ENCODE data around the gene GRN.

Gene GRN

DNA sequence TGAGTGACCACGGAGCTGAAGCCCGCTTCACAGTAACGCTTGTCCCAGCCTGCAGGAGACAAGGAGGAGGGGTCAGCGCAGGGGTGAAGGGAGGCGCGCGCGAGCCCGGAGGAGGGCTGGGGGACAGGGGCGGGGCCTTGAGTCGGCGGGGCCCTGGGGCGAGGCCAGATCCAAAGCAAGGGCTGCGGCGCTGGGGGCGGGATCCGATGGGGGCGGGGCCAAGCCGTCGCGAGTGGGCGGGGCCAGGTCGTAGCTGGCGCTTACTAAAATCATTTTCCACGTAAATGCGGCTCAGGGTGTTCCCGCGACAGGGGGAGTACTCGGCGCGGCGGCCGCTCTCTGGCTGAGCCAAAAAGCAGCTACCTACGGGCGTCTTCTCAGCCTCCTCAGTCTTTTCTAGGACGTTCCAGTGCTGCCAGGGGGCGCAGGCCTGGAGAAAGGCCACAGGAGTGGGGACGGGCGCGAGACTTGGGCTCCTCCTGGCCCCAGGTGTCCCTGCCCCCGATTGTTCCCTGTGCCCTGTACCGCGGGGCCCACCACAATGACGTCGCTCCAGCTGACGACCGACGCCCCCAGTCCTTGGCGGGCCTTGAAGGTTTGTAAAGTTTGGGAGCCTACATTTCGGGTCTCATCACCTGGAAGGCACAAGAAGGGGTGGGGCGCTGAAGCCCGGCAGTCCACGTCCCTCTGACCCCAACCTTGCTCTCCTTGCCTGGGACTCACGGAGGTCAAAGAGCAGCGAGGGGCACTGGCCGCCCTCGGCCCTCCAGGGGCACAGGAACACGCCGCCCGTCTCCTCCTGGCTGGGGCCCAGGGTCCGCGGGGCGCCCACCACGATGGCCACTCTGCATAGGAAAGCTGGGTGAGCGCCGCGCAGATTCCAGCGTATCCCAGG lies 40.4 kb downstream of the GRN start:
- TF ChIP-seq EGR1 (IDR thresholded peaks at IDR 0.05) (no peak), CEBPB (IDR thresholded peaks at IDR 0.05) (no peak), REST (IDR thresholded peaks at IDR 0.05; ENCODE audit: low read depth) (no peak), TEAD4 (IDR thresholded peaks at IDR 0.05) (no peak), MAX (IDR thresholded peaks at IDR 0.05) (no peak), YY1 (IDR thresholded peaks at IDR 0.05; ENCODE audit: low read depth) (no peak; the same call in 1 of the 2 replicates), FOXM1 (IDR thresholded peaks at IDR 0.05; ENCODE audit: borderline replicate concordance, low read depth) (no peak), RAD21 (IDR thresholded peaks at IDR 0.05; ENCODE audit: low read depth) (0 out of 2 replicates have a peak, but pooled peaks have one; percentile 12), USF1 (IDR thresholded peaks at IDR 0.05) (no peak), TAF1 (IDR thresholded peaks at IDR 0.05; ENCODE audit: low read depth) (0 out of 2 replicates have a peak, but pooled peaks have one; percentile 51), TCF12 (IDR thresholded peaks at IDR 0.05; ENCODE audit: low read depth) (0 out of 2 replicates have a peak, but pooled peaks have one; percentile 14), CREB1 (IDR thresholded peaks at IDR 0.05; ENCODE audit: low read depth) (no peak), NFIC (IDR thresholded peaks at IDR 0.05) (no peak), ZBTB7A (IDR thresholded peaks at IDR 0.05; ENCODE audit: low read depth) (no peak; the same call in 1 of the 2 replicates)

GRCh38 chr17:44386182-44386525 lies 41.1 kb downstream of the GRN start:
- no peak for TF ChIP-seq CEBPB (IDR thresholded peaks at IDR 0.05)
- TF ChIP-seq YY1 (IDR thresholded peaks at IDR 0.05; ENCODE audit: low read depth) = no peak
- no peak for TF ChIP-seq FOXM1 (IDR thresholded peaks at IDR 0.05; ENCODE audit: borderline replicate concordance, low read depth)

- no peak for TF ChIP-seq EP300 (IDR thresholded peaks at IDR 0.05; ENCODE audit: borderline replicate concordance)
Measured at GRCh38 chr17:44387804-44388203, 42.7 kb downstream of the GRN start.

DNA sequence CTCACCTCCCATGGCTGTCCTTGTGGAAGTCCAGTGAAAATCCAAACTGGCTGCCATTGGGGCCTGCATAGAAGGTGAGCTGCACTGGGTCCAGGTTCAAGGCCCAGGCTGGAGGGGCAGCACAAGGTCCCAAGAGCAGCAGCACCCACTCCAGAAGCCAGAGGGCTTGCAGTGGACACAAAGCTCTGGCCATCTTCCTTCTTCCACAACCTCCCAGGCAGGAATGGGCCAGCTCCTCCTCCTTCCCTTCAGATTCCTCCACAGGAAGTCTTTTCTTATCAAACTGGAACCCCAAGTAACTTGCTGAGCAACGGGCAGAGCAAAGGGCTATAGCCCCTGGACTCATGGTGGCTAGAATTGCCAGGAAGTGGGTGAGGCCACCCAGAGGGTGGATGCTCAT lies 44.2 kb downstream of the GRN start, which contains the start of gene ITGA2B:
Gene ITGA2B, minus strand, starts transcription at position 369 of the 400 bp plus-strand sequence. Its CDS starts 176 bp downstream, at position 193.
- TF ChIP-seq FOXM1 (IDR thresholded peaks at IDR 0.05; ENCODE audit: borderline replicate concordance, low read depth) = no peak
- TF ChIP-seq RAD21 (IDR thresholded peaks at IDR 0.05; ENCODE audit: low read depth) = no peak
- TF ChIP-seq CREB1 (IDR thresholded peaks at IDR 0.05; ENCODE audit: low read depth) = no peak
- no peak for TF ChIP-seq EP300 (IDR thresholded peaks at IDR 0.05; ENCODE audit: borderline replicate concordance)
- TF ChIP-seq TEAD4 (IDR thresholded peaks at IDR 0.05) = no peak
- no peak for TF ChIP-seq MAX (IDR thresholded peaks at IDR 0.05)
- no peak for TF ChIP-seq EGR1 (IDR thresholded peaks at IDR 0.05)
- no peak for TF ChIP-seq USF1 (IDR thresholded peaks at IDR 0.05)
- no peak for TF ChIP-seq TCF12 (IDR thresholded peaks at IDR 0.05; ENCODE audit: low read depth)
- TF ChIP-seq TAF1 (IDR thresholded peaks at IDR 0.05; ENCODE audit: low read depth) = no peak
- no peak for TF ChIP-seq CEBPB (IDR thresholded peaks at IDR 0.05)
- TF ChIP-seq NFIC (IDR thresholded peaks at IDR 0.05) = no peak
- TF ChIP-seq YY1 (IDR thresholded peaks at IDR 0.05; ENCODE audit: low read depth) = no peak
- no peak for TF ChIP-seq ZBTB7A (IDR thresholded peaks at IDR 0.05; ENCODE audit: low read depth)
- TF ChIP-seq REST (IDR thresholded peaks at IDR 0.05; ENCODE audit: low read depth) = no peak

DNA sequence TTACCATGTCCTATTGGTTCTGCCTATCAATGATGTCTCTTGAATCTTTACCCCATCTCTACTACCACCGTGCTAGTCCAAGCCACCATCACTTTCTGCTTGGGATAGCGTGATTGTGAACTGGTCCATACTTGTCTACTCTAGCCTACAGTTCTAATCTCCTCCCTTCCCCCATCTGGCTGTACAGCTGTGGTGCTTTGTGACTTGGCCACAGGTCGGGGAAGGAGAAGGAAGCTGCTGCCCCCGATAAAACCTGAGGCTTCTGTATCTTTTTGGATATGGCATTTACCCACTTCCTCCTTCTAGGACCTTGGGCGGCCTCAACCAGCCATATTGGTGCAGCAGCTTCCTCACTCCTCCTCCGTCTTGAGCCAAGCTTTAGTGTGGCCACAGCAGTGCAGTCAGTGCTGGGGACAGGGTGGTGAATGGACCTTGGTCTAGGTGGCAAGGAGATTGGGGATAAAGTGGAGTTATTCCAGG lies 44.7 kb downstream of the GRN start:
- TF ChIP-seq USF1 (IDR thresholded peaks at IDR 0.05) (no peak), YY1 (IDR thresholded peaks at IDR 0.05; ENCODE audit: low read depth) (no peak)
